Measurements from ENCODE around the gene CLEC2A.
"Not testable (repeated sequence)": the region's sequence is repeated elsewhere in the genome, so short reads cannot be mapped to it uniquely, and the experiment has no call there.

CLEC2A gene

GRCh38 chr12:9969673-9970072 lies 37.5 kb upstream of the CLEC2A start:
- DNase-seq (ENCODE audit: low read depth): no peak
- H3K4me3 ChIP-seq (ENCODE audit: low read length): no peak overlapping the region
- TF ChIP-seq CTCF (conservative IDR thresholded peaks at IDR 0.05; ENCODE audit: low read depth, low read length): no peak

- no peak overlapping the region for H3K4me3 ChIP-seq (ENCODE audit: low read length)
- no peak for TF ChIP-seq CTCF (conservative IDR thresholded peaks at IDR 0.05; ENCODE audit: low read depth, low read length)
- DNase-seq (ENCODE audit: low read depth): no peak
These were observed 29.7 kb upstream of the CLEC2A start for GRCh38 chr12:9961901-9962300.

GRCh38 chr12:9961106-9961505 lies 28.9 kb upstream of the CLEC2A start:
- DNase-seq (ENCODE audit: low read depth): no peak
- no peak for TF ChIP-seq CTCF (conservative IDR thresholded peaks at IDR 0.05; ENCODE audit: low read depth, low read length)
- H3K4me3 ChIP-seq (ENCODE audit: low read length): no peak overlapping the region

- DNase-seq (ENCODE audit: low read depth): no peak
- TF ChIP-seq CTCF (conservative IDR thresholded peaks at IDR 0.05; ENCODE audit: low read depth, low read length): no peak
- no peak overlapping the region for H3K4me3 ChIP-seq (ENCODE audit: low read length)
These were observed 28.4 kb upstream of the CLEC2A start for GRCh38 chr12:9960590-9960989.

GRCh38 chr12:9957834-9958233 lies 25.7 kb upstream of the CLEC2A start:
- no peak overlapping the region for H3K4me3 ChIP-seq (ENCODE audit: low read length)
- no peak for TF ChIP-seq CTCF (conservative IDR thresholded peaks at IDR 0.05; ENCODE audit: low read depth, low read length)
- DNase-seq (ENCODE audit: low read depth): no peak

GRCh38 chr12:9952954-9953729 lies 21.0 kb upstream of the CLEC2A start:
- DNase-seq (ENCODE audit: low read depth): not testable (repeated sequence)

GRCh38 chr12:9951026-9951675 lies 19.0 kb upstream of the CLEC2A start:
- TF ChIP-seq CTCF (conservative IDR thresholded peaks at IDR 0.05; ENCODE audit: low read depth, low read length): no peak
- H3K4me3 ChIP-seq (ENCODE audit: low read length): no peak overlapping the region
- no peak for DNase-seq (ENCODE audit: low read depth)

More at GRCh38 chr12:9952954-9953729, 21.0 kb upstream of the CLEC2A start:
- not testable (repeated sequence) for H3K4me3 ChIP-seq (ENCODE audit: low read length)

Measured in retinal pigment epithelial cell (primary cell).